A549 treated with AZD2906 at 1 μM for 4 hours (cell line): ENCODE measurements around the gene GPR183. TPM values are rescaled to one million over a fixed set of nuclear protein-coding genes. Genes with fewer than 3 reads are reported as not detected.

Source experiments
- total RNA-seq: library from RNA; stranded (reverse); fragments of 200-300 nt; extraction: Qiagen RNA extraction; gene quantifications from 5 replicates; pipeline ENCODE4 v1.2.3, GENCODE V29; 2022

Gene GPR183, protein sequence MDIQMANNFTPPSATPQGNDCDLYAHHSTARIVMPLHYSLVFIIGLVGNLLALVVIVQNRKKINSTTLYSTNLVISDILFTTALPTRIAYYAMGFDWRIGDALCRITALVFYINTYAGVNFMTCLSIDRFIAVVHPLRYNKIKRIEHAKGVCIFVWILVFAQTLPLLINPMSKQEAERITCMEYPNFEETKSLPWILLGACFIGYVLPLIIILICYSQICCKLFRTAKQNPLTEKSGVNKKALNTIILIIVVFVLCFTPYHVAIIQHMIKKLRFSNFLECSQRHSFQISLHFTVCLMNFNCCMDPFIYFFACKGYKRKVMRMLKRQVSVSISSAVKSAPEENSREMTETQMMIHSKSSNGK
- not detected in 5 replicates for total RNA-seq

DNA sequence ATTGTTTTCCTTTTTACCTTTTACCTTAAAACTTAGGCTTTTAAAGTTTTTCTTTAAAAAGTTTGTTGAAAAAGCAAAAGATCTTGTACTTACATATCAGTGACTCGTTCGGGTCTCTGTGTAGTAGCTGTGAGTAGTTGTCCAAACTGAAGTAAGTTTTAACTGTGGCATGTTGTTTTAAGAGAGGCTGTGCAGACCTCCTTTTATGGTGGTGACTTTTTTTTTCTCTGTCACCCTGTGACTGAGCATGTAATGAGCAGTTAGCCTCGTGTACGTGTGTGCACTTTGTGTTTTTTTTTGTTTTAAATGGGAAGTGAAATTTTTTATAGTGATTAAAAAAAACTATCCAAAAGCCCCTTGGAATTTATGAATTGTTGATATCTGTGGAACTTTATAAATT, at the start of gene GPR183:
GPR183 (minus strand) TSS at position 153 of the 400 bp plus-strand sequence. CDS start 11,254 bp downstream, outside the sequence.

DNA sequence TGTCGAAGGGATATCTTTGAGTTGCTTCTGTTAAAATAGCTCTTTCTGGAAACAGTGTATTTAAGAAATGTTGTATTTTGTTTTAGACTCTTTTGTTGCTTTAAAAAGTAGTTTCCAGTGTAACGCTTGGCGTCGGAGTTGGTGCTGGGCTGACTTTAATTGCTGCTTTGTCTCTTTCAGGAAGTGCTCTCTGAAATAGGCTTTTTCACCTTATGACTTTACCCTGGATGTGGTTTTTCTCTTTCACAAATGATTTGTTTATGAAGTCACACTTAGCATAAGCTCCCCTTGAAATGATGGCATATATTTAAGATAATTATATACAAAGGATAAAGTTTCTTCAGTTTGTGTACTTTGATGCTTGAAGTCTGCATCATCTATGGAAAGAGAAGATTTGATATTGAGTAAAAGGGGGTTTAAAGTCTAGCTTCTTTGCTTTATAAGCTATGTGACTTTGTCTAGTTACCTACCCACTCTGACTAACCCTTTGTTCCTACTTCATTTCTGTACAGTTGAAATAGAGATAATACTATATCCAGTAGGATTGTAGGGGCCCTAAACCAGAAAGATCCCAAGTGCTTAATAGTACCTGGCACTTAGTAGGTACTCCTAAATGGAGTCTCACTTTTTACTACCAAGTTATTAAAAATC, 48.9 kb downstream of the GPR183 start, which contains the start of gene GPR18:
GPR18 (minus strand) TSS at position 170 of the 651 bp plus-strand sequence. CDS start 2,507 bp downstream, outside the sequence.

Other genes starting within 250 kb of the GPR183 start
- 61.5 to 65.8 TPM (median 64.6 TPM) in 5 replicates for gene UBAC2, start 106.5 kb downstream of the GPR183 start, total RNA-seq
- gene GPR18, start 49.0 kb downstream of the GPR183 start, total RNA-seq = not detected in 5 replicates
- gene TM9SF2, start 194.1 kb upstream of the GPR183 start, total RNA-seq = 54.0 to 61.2 TPM (median 59.3 TPM) in 5 replicates